NCI-H345 treated with DMSO at 0.1 percent for 48 hours (cell line): ENCODE measurements around the gene C19orf18.
A peak's percentile ranks its signal among the peaks of the same experiment; 100 is the strongest.
"Not testable (repeated sequence)": the region's sequence is repeated elsewhere in the genome, so short reads cannot be mapped to it uniquely, and the experiment has no call there.

Source experiments
- DNase-seq: peaks from one replicate; lab custom pipeline; 2025; ENCODE audit not compliant: unreplicated experiment; lab: John Stamatoyannopoulos, UW

C19orf18 gene

GRCh38 chr19:57974434-57974833 lies at the start of gene C19orf18:
Gene C19orf18, minus strand, starts transcription at chr19:57974534. Its CDS starts 102 bp downstream, at chr19:57974432.
- DNase-seq, result no peak

- no peak for DNase-seq
These were observed 47.9 kb upstream of the C19orf18 start for GRCh38 chr19:58022283-58022660.

GRCh38 chr19:58021541-58022282 lies 47.4 kb upstream of the C19orf18 start:
- no peak for DNase-seq

GRCh38 chr19:58020129-58020528 lies 45.8 kb upstream of the C19orf18 start:
- no peak for DNase-seq

- no peak for DNase-seq
These were observed 39.8 kb upstream of the C19orf18 start for GRCh38 chr19:58014141-58014540.

- DNase-seq, result no peak
These were observed 36.2 kb upstream of the C19orf18 start for GRCh38 chr19:58010507-58010906.

- DNase-seq, result peak; percentile 66
These were observed 35.5 kb upstream of the C19orf18 start for GRCh38 chr19:58009666-58010301.

GRCh38 chr19:58009301-58009665 lies 34.9 kb upstream of the C19orf18 start:
- no peak for DNase-seq

GRCh38 chr19:58008877-58009276 lies 34.5 kb upstream of the C19orf18 start:
- not testable (repeated sequence) for DNase-seq

GRCh38 chr19:58007285-58007684 lies 33.0 kb upstream of the C19orf18 start:
- no peak for DNase-seq

GRCh38 chr19:58003174-58003828 lies 29.0 kb upstream of the C19orf18 start:
- DNase-seq, result no peak

GRCh38 chr19:58002384-58003173 lies 28.2 kb upstream of the C19orf18 start, which contains the start of gene ZNF606:
Gene ZNF606, minus strand, starts transcription at chr19:58002820. Its CDS starts 1,501 bp downstream, at chr19:58001319.
- DNase-seq, result peak; percentile 40

- DNase-seq, result no peak
These were observed 27.6 kb upstream of the C19orf18 start for GRCh38 chr19:58001895-58002369.

- DNase-seq, result no peak
These were observed 26.3 kb upstream of the C19orf18 start for GRCh38 chr19:58000677-58001076.

GRCh38 chr19:57992841-57993240 lies 18.5 kb upstream of the C19orf18 start:
- DNase-seq, result no peak

- no peak for DNase-seq
These were observed 4.4 kb upstream of the C19orf18 start for GRCh38 chr19:57978586-57979289.

GRCh38 chr19:57964761-57965160 lies 9.6 kb downstream of the C19orf18 start:
- no peak for DNase-seq

- no peak for DNase-seq
These were observed 12.5 kb downstream of the C19orf18 start for GRCh38 chr19:57961785-57962184.

- no peak for DNase-seq
These were observed 19.3 kb downstream of the C19orf18 start for GRCh38 chr19:57954996-57955395.

GRCh38 chr19:57949702-57950101 lies 24.6 kb downstream of the C19orf18 start:
- no peak for DNase-seq
